ENCODE results near the gene SFXN5. TPM values are rescaled to one million over a fixed set of nuclear protein-coding genes. Genes with fewer than 3 reads are reported as not detected.

SFXN5 gene
- total and polyA plus RNA-seq, 2 of the 4 experiments (the other 2 are of a cell fraction): 8.6 to 17.0 TPM

GRCh38 chr2:72982219-72982618, 89.3 kb downstream of the SFXN5 start:
- TF ChIP-seq, protein P1, sequence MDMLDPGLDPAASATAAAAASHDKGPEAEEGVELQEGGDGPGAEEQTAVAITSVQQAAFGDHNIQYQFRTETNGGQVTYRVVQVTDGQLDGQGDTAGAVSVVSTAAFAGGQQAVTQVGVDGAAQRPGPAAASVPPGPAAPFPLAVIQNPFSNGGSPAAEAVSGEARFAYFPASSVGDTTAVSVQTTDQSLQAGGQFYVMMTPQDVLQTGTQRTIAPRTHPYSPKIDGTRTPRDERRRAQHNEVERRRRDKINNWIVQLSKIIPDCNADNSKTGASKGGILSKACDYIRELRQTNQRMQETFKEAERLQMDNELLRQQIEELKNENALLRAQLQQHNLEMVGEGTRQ (IDR thresholded peaks at IDR 0.05; ENCODE audit: low read depth, low read length): no peak
- TF ChIP-seq, protein P2, sequence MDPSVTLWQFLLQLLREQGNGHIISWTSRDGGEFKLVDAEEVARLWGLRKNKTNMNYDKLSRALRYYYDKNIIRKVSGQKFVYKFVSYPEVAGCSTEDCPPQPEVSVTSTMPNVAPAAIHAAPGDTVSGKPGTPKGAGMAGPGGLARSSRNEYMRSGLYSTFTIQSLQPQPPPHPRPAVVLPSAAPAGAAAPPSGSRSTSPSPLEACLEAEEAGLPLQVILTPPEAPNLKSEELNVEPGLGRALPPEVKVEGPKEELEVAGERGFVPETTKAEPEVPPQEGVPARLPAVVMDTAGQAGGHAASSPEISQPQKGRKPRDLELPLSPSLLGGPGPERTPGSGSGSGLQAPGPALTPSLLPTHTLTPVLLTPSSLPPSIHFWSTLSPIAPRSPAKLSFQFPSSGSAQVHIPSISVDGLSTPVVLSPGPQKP (IDR thresholded peaks at IDR 0.05; ENCODE audit: borderline replicate concordance, low read depth, low read length): no peak
- TF ChIP-seq POLR2A (IDR thresholded peaks at IDR 0.05; ENCODE audit: low read depth, low read length): no peak
- no peak for TF ChIP-seq RFX5 (IDR thresholded peaks at IDR 0.05; ENCODE audit: low read depth, low read length)
- no peak for TF ChIP-seq MXI1 (IDR thresholded peaks at IDR 0.05; ENCODE audit: borderline replicate concordance, low read depth, low read length)
- TF ChIP-seq RAD21 (IDR thresholded peaks at IDR 0.05; ENCODE audit: low read length): no peak
- TF ChIP-seq MAFK (IDR thresholded peaks at IDR 0.05; ENCODE audit: low read depth, low read length): no peak
- TF ChIP-seq, protein P3, sequence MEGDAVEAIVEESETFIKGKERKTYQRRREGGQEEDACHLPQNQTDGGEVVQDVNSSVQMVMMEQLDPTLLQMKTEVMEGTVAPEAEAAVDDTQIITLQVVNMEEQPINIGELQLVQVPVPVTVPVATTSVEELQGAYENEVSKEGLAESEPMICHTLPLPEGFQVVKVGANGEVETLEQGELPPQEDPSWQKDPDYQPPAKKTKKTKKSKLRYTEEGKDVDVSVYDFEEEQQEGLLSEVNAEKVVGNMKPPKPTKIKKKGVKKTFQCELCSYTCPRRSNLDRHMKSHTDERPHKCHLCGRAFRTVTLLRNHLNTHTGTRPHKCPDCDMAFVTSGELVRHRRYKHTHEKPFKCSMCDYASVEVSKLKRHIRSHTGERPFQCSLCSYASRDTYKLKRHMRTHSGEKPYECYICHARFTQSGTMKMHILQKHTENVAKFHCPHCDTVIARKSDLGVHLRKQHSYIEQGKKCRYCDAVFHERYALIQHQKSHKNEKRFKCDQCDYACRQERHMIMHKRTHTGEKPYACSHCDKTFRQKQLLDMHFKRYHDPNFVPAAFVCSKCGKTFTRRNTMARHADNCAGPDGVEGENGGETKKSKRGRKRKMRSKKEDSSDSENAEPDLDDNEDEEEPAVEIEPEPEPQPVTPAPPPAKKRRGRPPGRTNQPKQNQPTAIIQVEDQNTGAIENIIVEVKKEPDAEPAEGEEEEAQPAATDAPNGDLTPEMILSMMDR (conservative IDR thresholded peaks at IDR 0.05; ENCODE audit: low read depth, low read length): no peak
- no peak for TF ChIP-seq CEBPB (IDR thresholded peaks at IDR 0.05; ENCODE audit: low read depth, low read length)
- no peak for TF ChIP-seq MAZ (IDR thresholded peaks at IDR 0.05; ENCODE audit: borderline replicate concordance, low read depth, low read length)
- TF ChIP-seq SMC3 (IDR thresholded peaks at IDR 0.05; ENCODE audit: low read depth, low read length): no peak
- no peak for TF ChIP-seq BHLHE40 (IDR thresholded peaks at IDR 0.05; ENCODE audit: low read depth, low read length)
- no peak for TF ChIP-seq RCOR1 (IDR thresholded peaks at IDR 0.05; ENCODE audit: insufficient replicate concordance, low read length)
- TF ChIP-seq FOS (IDR thresholded peaks at IDR 0.05; ENCODE audit: low read depth, low read length): no peak
- TF ChIP-seq NFE2L2 (IDR thresholded peaks at IDR 0.05; ENCODE audit: low read depth, low read length): no peak
- TF ChIP-seq CHD1 (IDR thresholded peaks at IDR 0.05; ENCODE audit: low read depth, low read length): no peak
- peaks cover 4% of the 10 kb centered on the region; the same call in 1 of the 2 replicates for H3K4me1 ChIP-seq (ENCODE audit: control insufficient read depth, insufficient read depth, low read length)
- H2AK9ac ChIP-seq (replicated peaks; ENCODE audit: low read depth, low read length, poor library complexity): peak overlapping the region; percentile 15
- no TSS peak for BruUV-seq (replicated peaks)
- H3K4me2 ChIP-seq (ENCODE audit: low read depth, low read length): no peak overlapping the region
- in situ Hi-C loops (cut with MboI; ENCODE audit: low sequenced_read_pairs): no loop called here
- no peak overlapping the region for H2AK5ac ChIP-seq (ENCODE audit: low read depth, low read length)
- H3K9ac ChIP-seq (ENCODE audit: low read depth, low read length): no peak overlapping the region
- no peaks in the 10 kb centered on the region for H3K9me3 ChIP-seq (ENCODE audit: control insufficient read depth, insufficient read depth, low read length)
- H3K4ac ChIP-seq (ENCODE audit: low read depth, low read length): no peak overlapping the region
- WGBS, 2 experiments (ENCODE audit: extremely low coverage in 2 of 2, insufficient read length in 1 of 2): no CpG with 5 or more reads among the region's 2 CpGs
- ChIA-PET POLR2A (ENCODE audit: unreplicated experiment) (no interaction called here), CTCF (no interaction called here)
- no peaks in the 10 kb centered on the region for H3K79me1 ChIP-seq (ENCODE audit: low read depth in 1 of 2, low read length in 2 of 2)
- no peak overlapping the region for H2BK5ac ChIP-seq (ENCODE audit: low read depth, low read length, poor library complexity, severe bottlenecking)
- H4K20me1 ChIP-seq (ENCODE audit: insufficient read depth, low read length): no peaks in the 10 kb centered on the region
- no peaks in the 10 kb centered on the region for H3K27me3 ChIP-seq (ENCODE audit: control insufficient read depth, insufficient read depth, low read length)
- intact Hi-C loops (cut with micrococcal nuclease): no loop called here
- no peak for DNase-seq
- H3K56ac ChIP-seq (ENCODE audit: extremely low read depth, insufficient read depth, low read length): no peak overlapping the region
- dilution Hi-C loops (cut with HindIII; ENCODE audit: low sequenced_read_pairs, unreplicated experiment): no loop called here
- no peak overlapping the region for H2BK20ac ChIP-seq (ENCODE audit: low read depth, low read length)
- H3K4me3 ChIP-seq (ENCODE audit: insufficient read depth, low read depth, low read length): no peak overlapping the region
- H3K36me3 ChIP-seq (ENCODE audit: control insufficient read depth, insufficient read depth, low read length): no peaks in the 10 kb centered on the region; the same call in 1 of the 2 replicates
- no peak overlapping the region for H4K8ac ChIP-seq (ENCODE audit: low read depth in 2 of 2, low read length in 2 of 2)
- no peak overlapping the region for H3K18ac ChIP-seq (ENCODE audit: low read depth, low read length)
- no peak overlapping the region for H3K14ac ChIP-seq (replicated peaks; ENCODE audit: low read depth, low read length)
- H2AFZ ChIP-seq (replicated peaks; ENCODE audit: low read length, poor library complexity): no peak overlapping the region
- peaks cover 11% of the 10 kb centered on the region; the same call in 1 of the 2 replicates for H3K9me1 ChIP-seq (ENCODE audit: insufficient read depth, low read length)
- H3K23ac ChIP-seq (ENCODE audit: low read depth, low read length): no peak overlapping the region
- H3K27ac ChIP-seq (ENCODE audit: insufficient read depth, low read length): no peak overlapping the region
- no peak overlapping the region for H2BK120ac ChIP-seq (ENCODE audit: low read depth, low read length)
- H4K5ac ChIP-seq (ENCODE audit: low read depth, low read length): no peak overlapping the region
- peak; percentile 59 for ATAC-seq (ENCODE audit: low read depth)
- H2BK15ac ChIP-seq (ENCODE audit: low read depth, low read length): no peak overlapping the region
- H4K91ac ChIP-seq (ENCODE audit: insufficient read depth, low read depth, low read length): no peak overlapping the region

Measured in IMR-90 (cell line).